A549 (cell line): ENCODE data around the gene NT5C2. TPM values are rescaled to one million over a fixed set of nuclear protein-coding genes. Genes with fewer than 3 reads are reported as not detected.
"Not testable (repeated sequence)": the region's sequence is repeated elsewhere in the genome, so short reads cannot be mapped to it uniquely, and the experiment has no call there.

Source experiments
- ATAC-seq, 2 experiments: fragments of 200-7000 bp in 1 of 2; fragments of >200 bp in 1 of 2; cut with Nextera tagmentation in 1 of 2; cut with Tn5 transposase in 1 of 2; 3 replicates each; pipeline versions ENCODE4 v1.8.0 to v1.9.1; 2018 to 2020; ENCODE audit warnings: mild to moderate bottlenecking in 1 of 2, moderate library complexity in 1 of 2
- CTCF ChIA-PET: fragments of 300-600 bp; sonication (Branson Sonifier 250); formaldehyde crosslinking; extraction: SDS; loops from one replicate; lab custom pipeline; 2021; ENCODE audit warnings: antibody characterized with exemption, inconsistent platforms; lab: Yijun Ruan, JAX
- POLR2A ChIA-PET: fragments of 350-600 bp; formaldehyde crosslinking; extraction: SDS; loops from one replicate; lab custom pipeline; 2021; ENCODE audit warnings: antibody characterized with exemption, inconsistent platforms; lab: Yijun Ruan, JAX
- DNase-seq, 2 experiments: peaks; one replicate each; pipeline versions ENCODE4 v3.0.0 to v3.0.0-alpha.2; 2011 to 2016; ENCODE audit warnings: low read depth in 1 of 2, low spot score in 1 of 2
- FAIRE-seq: peaks from 2 replicates; lab custom pipeline; 2011; peaks lifted over from hg19 to GRCh38; lab: Jason Lieb, UNC
- H3K27ac ChIP-seq, 2 experiments: fragments of >200 bp; sonication (Bioruptor Twin); formaldehyde crosslinking; 3 replicates each; pipeline ENCODE4 v1.5.1; 2016 to 2017
- H3K4me1 ChIP-seq: fragments of >200 bp; sonication (Bioruptor Twin); formaldehyde crosslinking; 3 replicates; pipeline ENCODE4 v1.6.1; 2016
- H3K4me2 ChIP-seq: fragments of >200 bp; sonication (Bioruptor Twin); formaldehyde crosslinking; 3 replicates; pipeline ENCODE4 v1.6.1; 2016
- H3K4me3 ChIP-seq: fragments of >200 bp; sonication (Bioruptor Twin); formaldehyde crosslinking; 3 replicates; pipeline ENCODE4 v1.5.1; 2016
- H3K9me3 ChIP-seq: fragments of >200 bp; sonication (Bioruptor Twin); formaldehyde crosslinking; 3 replicates; pipeline ENCODE4 v1.6.1; 2016
- BCL3 ChIP-seq: fragments of >200 bp; sonication (Bioruptor Twin); formaldehyde crosslinking; IDR thresholded peaks from 3 replicates; pipeline ENCODE4 v1.6.1; 2016
- CBX8 ChIP-seq: fragments of 200-600 bp; sonication (generic); IDR thresholded peaks from 2 replicates; pipeline ENCODE4 v1.6.1; 2016
- CHD4 ChIP-seq: fragments of 200-600 bp; sonication (generic); IDR thresholded peaks from 2 replicates; pipeline ENCODE4 v1.6.1; 2016; ENCODE audit warnings: antibody characterized with exemption, mild to moderate bottlenecking, borderline replicate concordance
- EHMT2 ChIP-seq: fragments of 200-600 bp; sonication (generic); IDR thresholded peaks from 2 replicates; pipeline ENCODE4 v1.6.1; 2016; ENCODE audit warnings: antibody characterized with exemption, low read depth, mild to moderate bottlenecking, moderate library complexity
- EP300 ChIP-seq, 2 experiments: fragments of >200 bp; sonication (Bioruptor Twin); formaldehyde crosslinking; IDR thresholded peaks; 2 replicates in 1 of 2; 3 replicates in 1 of 2; pipeline ENCODE4 v1.6.1; 2016 to 2017
- FOSL2 ChIP-seq, 2 experiments: fragments of 450-650 bp in 1 of 2; fragments of >200 bp in 1 of 2; sonication (Bioruptor Twin) in 1 of 2; formaldehyde crosslinking; IDR thresholded peaks; 2 replicates each; pipeline versions ENCODE4 v1.5.0 to v1.6.1; 2016 to 2020; ENCODE audit warnings: mild to moderate bottlenecking in 1 of 2, moderate library complexity in 1 of 2
- GATA3 ChIP-seq: IDR thresholded peaks from 2 replicates; pipeline ENCODE4 v1.6.1; 2012; ENCODE audit warnings: borderline replicate concordance
- HDAC2 ChIP-seq: fragments of 200-600 bp; sonication (generic); IDR thresholded peaks from 2 replicates; pipeline ENCODE4 v1.6.1; 2016
- HOXB5 ChIP-seq: fragments of 250-450 bp; sonication (Bioruptor Pico); IDR thresholded peaks from 2 replicates; pipeline ENCODE4 v1.5.0; 2020; ENCODE audit warnings: mild to moderate bottlenecking, moderate library complexity
- JUNB ChIP-seq: fragments of >200 bp; sonication (Bioruptor Twin); formaldehyde crosslinking; IDR thresholded peaks from 2 replicates; pipeline ENCODE4 v1.6.1; 2016
- MAFK ChIP-seq: fragments of 450-650 bp; IDR thresholded peaks from 2 replicates; pipeline ENCODE4 v1.6.1; 2014; ENCODE audit not compliant: partially characterized antibody
- MAX ChIP-seq: IDR thresholded peaks from 2 replicates; pipeline ENCODE4 v1.6.1; 2012
- MAZ ChIP-seq: fragments of 150-350 bp; IDR thresholded peaks from 2 replicates; pipeline ENCODE4 v1.6.1; 2014; ENCODE audit warnings: antibody characterized with exemption, low read depth, low read length, borderline replicate concordance
- MYC ChIP-seq: IDR thresholded peaks from 2 replicates; pipeline ENCODE4 v1.6.1; 2012; ENCODE audit warnings: mild to moderate bottlenecking, inconsistent platforms, low read length, improper control_type of control experiment, borderline replicate concordance
- NFE2L2 ChIP-seq: fragments of 150-350 bp; conservative IDR thresholded peaks from 2 replicates; pipeline ENCODE4 v1.6.1; 2014; ENCODE audit warnings: low read length
- NPAS2 ChIP-seq: fragments of 250-450 bp; sonication (Bioruptor Pico); IDR thresholded peaks from 2 replicates; pipeline ENCODE4 v1.8.0; 2022; ENCODE audit warnings: mild to moderate bottlenecking, moderate library complexity, borderline replicate concordance
- POLR2A ChIP-seq: IDR thresholded peaks from 2 replicates; pipeline ENCODE4 v1.6.1; 2012; ENCODE audit warnings: mild to moderate bottlenecking, low read length
- RCOR1 ChIP-seq: fragments of 150-350 bp; IDR thresholded peaks from 2 replicates; pipeline ENCODE4 v1.6.1; 2014; ENCODE audit warnings: antibody characterized with exemption, low read length, low read depth
- RNF2 ChIP-seq: fragments of 200-600 bp; sonication (generic); IDR thresholded peaks from 2 replicates; pipeline ENCODE4 v1.6.1; 2016; ENCODE audit warnings: low read depth, mild to moderate bottlenecking, antibody characterized with exemption, moderate library complexity, borderline replicate concordance
- SMC3 ChIP-seq: fragments of >200 bp; sonication (Bioruptor Twin); formaldehyde crosslinking; IDR thresholded peaks from 3 replicates; pipeline ENCODE4 v1.6.1; 2018; ENCODE audit warnings: inconsistent platforms
- TFCP2L1 ChIP-seq: fragments of 250-450 bp; sonication (Bioruptor Pico); IDR thresholded peaks from 2 replicates; pipeline ENCODE4 v1.5.0; 2021; ENCODE audit warnings: mild to moderate bottlenecking
- WGBS: methylation state at CpG from one replicate; pipeline ENCODE4 v1.1.6; 2017; ENCODE audit errors: missing lambda C conversion rate; 5-methylcytosine and 5-hydroxymethylcytosine counted together
- polyA plus RNA-seq, 4 experiments: library from polyadenylated mRNA; depleted of rRNA in 3 of 4; stranded (reverse); fragments of >200 nt; fragmentation: RNase III in 1 of 4; extraction: RNeasy Plus Mini Kit Qiagen cat#74134 plus additional on column Dnase treatment in 1 of 4; gene quantifications; 2 replicates in 3 of 4; 3 replicates in 1 of 4; pipeline ENCODE4 v1.2.3, GENCODE V29; 2011 to 2017
- TF ChIP-seq, protein P1 (sequence below): fragments of 200-600 bp; sonication (generic); IDR thresholded peaks from 2 replicates; pipeline ENCODE4 v1.6.1; 2016; ENCODE audit warnings: antibody characterized with exemption, mild to moderate bottlenecking, moderate library complexity

Gene NT5C2
- polyA plus RNA-seq, 2 of the 4 experiments (the other 2 are of a cell fraction): 86.4 to 177 TPM

GRCh38 chr10:103225939-103226338, 32.9 kb upstream of the NT5C2 start:
- Histone ChIP-seq H3K4me3 (no peak overlapping the region), H3K9me3 (0 out of 3 replicates have a peak, but pooled peaks cover 5% of the 10 kb centered on the region), H3K4me2 (no peak overlapping the region), H3K4me1 (peaks cover 38% of the 10 kb centered on the region), H3K27ac (peak overlapping the region; percentile 13 to 96; a peak in 3 of 6 replicates)
- no peak for FAIRE-seq
- TF ChIP-seq NFE2L2: no peak
- no peak for TF ChIP-seq CBX8
- no peak for TF ChIP-seq FOSL2 (IDR thresholded peaks at IDR 0.05)
- no peak for TF ChIP-seq FOSL2 (CRISPR knock-in tag; IDR thresholded peaks at IDR 0.05)
- no peak for TF ChIP-seq CHD4
- TF ChIP-seq EHMT2: no peak
- no peak for TF ChIP-seq BCL3
- no peak for TF ChIP-seq HOXB5 (CRISPR knock-in tag)
- TF ChIP-seq MAFK: no peak
- no peak for TF ChIP-seq NPAS2 (CRISPR knock-in tag)
- no peak for TF ChIP-seq GATA3
- no peak for TF ChIP-seq TFCP2L1 (CRISPR knock-in tag)
- TF ChIP-seq, protein P1, sequence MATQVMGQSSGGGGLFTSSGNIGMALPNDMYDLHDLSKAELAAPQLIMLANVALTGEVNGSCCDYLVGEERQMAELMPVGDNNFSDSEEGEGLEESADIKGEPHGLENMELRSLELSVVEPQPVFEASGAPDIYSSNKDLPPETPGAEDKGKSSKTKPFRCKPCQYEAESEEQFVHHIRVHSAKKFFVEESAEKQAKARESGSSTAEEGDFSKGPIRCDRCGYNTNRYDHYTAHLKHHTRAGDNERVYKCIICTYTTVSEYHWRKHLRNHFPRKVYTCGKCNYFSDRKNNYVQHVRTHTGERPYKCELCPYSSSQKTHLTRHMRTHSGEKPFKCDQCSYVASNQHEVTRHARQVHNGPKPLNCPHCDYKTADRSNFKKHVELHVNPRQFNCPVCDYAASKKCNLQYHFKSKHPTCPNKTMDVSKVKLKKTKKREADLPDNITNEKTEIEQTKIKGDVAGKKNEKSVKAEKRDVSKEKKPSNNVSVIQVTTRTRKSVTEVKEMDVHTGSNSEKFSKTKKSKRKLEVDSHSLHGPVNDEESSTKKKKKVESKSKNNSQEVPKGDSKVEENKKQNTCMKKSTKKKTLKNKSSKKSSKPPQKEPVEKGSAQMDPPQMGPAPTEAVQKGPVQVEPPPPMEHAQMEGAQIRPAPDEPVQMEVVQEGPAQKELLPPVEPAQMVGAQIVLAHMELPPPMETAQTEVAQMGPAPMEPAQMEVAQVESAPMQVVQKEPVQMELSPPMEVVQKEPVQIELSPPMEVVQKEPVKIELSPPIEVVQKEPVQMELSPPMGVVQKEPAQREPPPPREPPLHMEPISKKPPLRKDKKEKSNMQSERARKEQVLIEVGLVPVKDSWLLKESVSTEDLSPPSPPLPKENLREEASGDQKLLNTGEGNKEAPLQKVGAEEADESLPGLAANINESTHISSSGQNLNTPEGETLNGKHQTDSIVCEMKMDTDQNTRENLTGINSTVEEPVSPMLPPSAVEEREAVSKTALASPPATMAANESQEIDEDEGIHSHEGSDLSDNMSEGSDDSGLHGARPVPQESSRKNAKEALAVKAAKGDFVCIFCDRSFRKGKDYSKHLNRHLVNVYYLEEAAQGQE: no peak
- no peak for TF ChIP-seq MYC
- TF ChIP-seq POLR2A: no peak
- no peak for TF ChIP-seq RCOR1
- no peak for TF ChIP-seq HDAC2
- TF ChIP-seq MAX: no peak
- TF ChIP-seq JUNB: no peak
- no peak for TF ChIP-seq EP300 (IDR thresholded peaks at IDR 0.05)
- no peak for TF ChIP-seq RNF2
- no peak for DNase-seq
- no peak for ATAC-seq
- POLR2A ChIA-PET: interaction anchor here (3.0 kb wide), 1 partner anchor 33 kb away, joined by 13 read pairs; the partner anchor contains the start of gene NT5C2
- CTCF ChIA-PET: interaction anchor here (4.1 kb wide), 1 partner anchor 19 kb away, joined by 17 read pairs; the partner anchor contains the start of gene RPEL1

DNA sequence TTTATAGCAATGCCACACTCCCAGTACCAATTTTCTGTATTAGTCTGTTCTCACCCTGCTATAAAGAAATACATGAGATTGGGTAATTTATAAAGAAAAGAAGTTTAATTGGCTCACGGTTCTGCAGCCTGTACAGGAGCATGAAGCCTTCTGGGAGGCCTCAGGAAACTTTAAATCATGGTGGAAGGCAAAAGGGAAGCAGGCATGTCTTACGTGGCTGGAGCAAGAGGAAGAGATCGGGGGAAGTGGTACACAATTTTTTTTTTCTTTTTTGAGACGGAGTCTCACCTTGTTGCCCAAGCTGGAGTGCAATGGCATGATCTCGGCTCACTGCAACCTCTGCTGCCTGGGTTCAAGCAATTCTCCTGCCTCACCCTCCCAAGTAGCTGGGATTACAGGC, 31.6 kb upstream of the NT5C2 start:
- DNase-seq, ATAC-seq, CTCF ChIA-PET, H3K4me2 ChIP-seq, H3K9me3 ChIP-seq, FAIRE-seq, POLR2A ChIA-PET, H3K4me3 ChIP-seq: not testable (repeated sequence)
- Histone ChIP-seq H3K27ac (0 out of 6 replicates have a peak overlapping the region, but pooled peaks of 1 of the 2 experiments have one; percentile 11), H3K4me1 (peaks cover 26% of the 10 kb centered on the region)
- WGBS: 83% methylated on average over 5 of the region's 5 CpGs

GRCh38 chr10:103224133-103224532, 31.1 kb upstream of the NT5C2 start:
- no peak for DNase-seq
- FAIRE-seq: no peak
- no peak overlapping the region for H3K4me2 ChIP-seq
- POLR2A ChIA-PET: no interaction called here
- H3K4me3 ChIP-seq: no peak overlapping the region
- 96% methylated on average over 4 of the region's 4 CpGs for WGBS
- no peak overlapping the region for H3K27ac ChIP-seq
- peaks cover 20% of the 10 kb centered on the region for H3K4me1 ChIP-seq
- no peak for TF ChIP-seq SMC3
- no peak for TF ChIP-seq EHMT2
- TF ChIP-seq MAZ: no peak
- no peak for TF ChIP-seq HDAC2
- no peak for TF ChIP-seq MYC
- H3K9me3 ChIP-seq: 0 out of 3 replicates have a peak, but pooled peaks cover 5% of the 10 kb centered on the region
- CTCF ChIA-PET: interaction anchor here (0.8 kb wide), 3 partner anchors 13 to 30 kb away, joined by 3 read pairs; no protein-coding TSS in a partner anchor
- ATAC-seq: no peak

DNA sequence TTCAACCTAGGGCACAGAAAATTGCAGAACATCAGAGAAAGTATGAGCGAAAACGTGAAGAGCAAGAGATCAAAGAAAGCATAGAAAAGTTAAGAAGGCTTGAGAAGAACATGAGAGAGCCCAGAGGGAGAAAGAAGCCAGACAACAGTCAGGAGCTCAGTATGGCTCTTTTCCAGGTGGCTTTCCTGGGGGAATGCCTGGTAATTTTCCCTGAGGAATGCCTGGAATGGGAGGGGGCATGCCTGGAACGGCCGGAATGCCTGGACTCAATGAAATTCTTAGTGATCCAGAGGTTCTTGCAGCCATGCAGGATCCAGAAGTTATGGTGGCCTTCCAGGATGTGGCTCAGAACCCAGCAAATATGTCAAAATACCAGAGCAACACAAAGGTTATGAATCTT, 23.3 kb upstream of the NT5C2 start:
- WGBS: 35% methylated on average over 4 of the region's 4 CpGs
- POLR2A ChIA-PET, H3K4me3 ChIP-seq, FAIRE-seq, DNase-seq, H3K9me3 ChIP-seq, ATAC-seq: not testable (repeated sequence)
- Histone ChIP-seq H3K4me1 (peaks cover 17% of the 10 kb centered on the region), H3K27ac (peak overlapping the region; percentile 35 to 58; a peak in 4 of 6 replicates), H3K4me2 (peak overlapping the region; percentile 41; the same call in 2 of the 3 replicates)
- CTCF ChIA-PET: interaction anchor here (1.2 to 1.5 kb wide), 3 partner anchors 9 to 30 kb away, joined by 3 to 4 read pairs (median 3); no protein-coding TSS in a partner anchor
